NCI-H128 (cell line): ENCODE data around the gene DAB1.

Source experiments
- DNase-seq: peaks from one replicate; lab custom pipeline; 2025; ENCODE audit not compliant: unreplicated experiment; lab: John Stamatoyannopoulos, UW

The DAB1 gene

GRCh38 chr1:57279909-57280666 is 143.8 kb downstream of the DAB1 start:
- DNase-seq, result no peak

- DNase-seq, result no peak
These were observed 145.3 kb downstream of the DAB1 start for GRCh38 chr1:57278558-57278957.

- no peak for DNase-seq
These were observed 146.2 kb downstream of the DAB1 start for GRCh38 chr1:57277681-57278080.

GRCh38 chr1:57276918-57277317 is 146.9 kb downstream of the DAB1 start:
- DNase-seq, result no peak

GRCh38 chr1:57272601-57273000 is 151.3 kb downstream of the DAB1 start:
- no peak for DNase-seq

GRCh38 chr1:57272150-57272549 is 151.7 kb downstream of the DAB1 start:
- DNase-seq, result no peak

GRCh38 chr1:57270927-57271698 is 152.7 kb downstream of the DAB1 start:
- DNase-seq, result no peak

GRCh38 chr1:57269630-57270225 is 154.1 kb downstream of the DAB1 start:
- DNase-seq, result no peak

- DNase-seq, result no peak
These were observed 158.8 kb downstream of the DAB1 start for GRCh38 chr1:57265104-57265503.

- DNase-seq, result no peak
These were observed 161.4 kb downstream of the DAB1 start for GRCh38 chr1:57262472-57262871.

- DNase-seq, result no peak
These were observed 165.1 kb downstream of the DAB1 start for GRCh38 chr1:57258557-57259325.

- no peak for DNase-seq
These were observed 167.9 kb downstream of the DAB1 start for GRCh38 chr1:57255945-57256344.

- no peak for DNase-seq
These were observed 169.8 kb downstream of the DAB1 start for GRCh38 chr1:57254022-57254421.

GRCh38 chr1:57252597-57253294 is 171.1 kb downstream of the DAB1 start:
- DNase-seq, result no peak

GRCh38 chr1:57250021-57250420 is 173.8 kb downstream of the DAB1 start:
- DNase-seq, result no peak

- DNase-seq, result no peak
These were observed 174.3 kb downstream of the DAB1 start for GRCh38 chr1:57249511-57249910.

- DNase-seq, result no peak
These were observed 175.0 kb downstream of the DAB1 start for GRCh38 chr1:57248830-57249229.

- no peak for DNase-seq
These were observed 185.6 kb downstream of the DAB1 start for GRCh38 chr1:57238233-57238781.

- no peak for DNase-seq
These were observed 187.9 kb downstream of the DAB1 start for GRCh38 chr1:57235730-57236510.

GRCh38 chr1:57234459-57234858 is 189.4 kb downstream of the DAB1 start:
- no peak for DNase-seq
